ENCODE results near the gene EPHA10. TPM values are rescaled to one million over a fixed set of nuclear protein-coding genes. Genes with fewer than 3 reads are reported as not detected.

EPHA10 gene
- total RNA-seq, 6 donors from 2014 or later = 0.76 to 1.7 (median 0.92) TPM; not detected in 2

DNA sequence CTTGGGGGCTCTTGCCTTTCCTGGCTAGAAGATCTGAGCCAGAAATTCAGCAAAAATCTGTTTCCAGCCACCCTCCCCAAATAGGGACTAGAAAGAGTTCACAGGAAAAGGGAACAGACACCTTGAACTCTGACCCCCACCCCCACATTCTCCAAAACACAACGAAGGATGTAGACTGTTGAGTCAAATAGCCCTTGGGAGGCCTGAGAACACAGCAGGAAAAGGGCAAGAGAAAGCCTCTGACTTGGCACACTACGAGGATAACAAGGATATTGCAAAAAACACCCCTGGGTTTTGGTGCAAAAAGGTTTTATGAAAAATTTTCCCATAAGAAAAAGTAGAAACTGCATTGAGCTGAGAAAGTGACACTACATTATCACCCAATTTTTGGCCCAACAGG lies 45.0 kb upstream of the EPHA10 start:
- no peak for TF ChIP-seq POLR2A (IDR thresholded peaks at IDR 0.05)
- no peak for TF ChIP-seq POLR2AphosphoS5 (IDR thresholded peaks at IDR 0.05)
- TF ChIP-seq, protein P1, sequence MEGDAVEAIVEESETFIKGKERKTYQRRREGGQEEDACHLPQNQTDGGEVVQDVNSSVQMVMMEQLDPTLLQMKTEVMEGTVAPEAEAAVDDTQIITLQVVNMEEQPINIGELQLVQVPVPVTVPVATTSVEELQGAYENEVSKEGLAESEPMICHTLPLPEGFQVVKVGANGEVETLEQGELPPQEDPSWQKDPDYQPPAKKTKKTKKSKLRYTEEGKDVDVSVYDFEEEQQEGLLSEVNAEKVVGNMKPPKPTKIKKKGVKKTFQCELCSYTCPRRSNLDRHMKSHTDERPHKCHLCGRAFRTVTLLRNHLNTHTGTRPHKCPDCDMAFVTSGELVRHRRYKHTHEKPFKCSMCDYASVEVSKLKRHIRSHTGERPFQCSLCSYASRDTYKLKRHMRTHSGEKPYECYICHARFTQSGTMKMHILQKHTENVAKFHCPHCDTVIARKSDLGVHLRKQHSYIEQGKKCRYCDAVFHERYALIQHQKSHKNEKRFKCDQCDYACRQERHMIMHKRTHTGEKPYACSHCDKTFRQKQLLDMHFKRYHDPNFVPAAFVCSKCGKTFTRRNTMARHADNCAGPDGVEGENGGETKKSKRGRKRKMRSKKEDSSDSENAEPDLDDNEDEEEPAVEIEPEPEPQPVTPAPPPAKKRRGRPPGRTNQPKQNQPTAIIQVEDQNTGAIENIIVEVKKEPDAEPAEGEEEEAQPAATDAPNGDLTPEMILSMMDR (IDR thresholded peaks at IDR 0.05) = no peak
- no peak for TF ChIP-seq EP300 (IDR thresholded peaks at IDR 0.05)
- no peaks in the 10 kb centered on the region for H3K27me3 ChIP-seq
- peaks cover 14 to 35% (median 20%) of the 10 kb centered on the region in 4 donors for H3K36me3 ChIP-seq
- no peak overlapping the region for H3K4me3 ChIP-seq
- WGBS, 2 donors = 50 to 53% methylated on average over 2 of the region's 2 CpGs
- ATAC-seq (ENCODE audit: low FRiP score in 2 of 2) (no peak), DNase-seq (no peak)
- peak overlapping the region in 1 of 4 donors; percentile 92 for H3K27ac ChIP-seq
- no peaks in the 10 kb centered on the region for H3K9me3 ChIP-seq
- H3K4me1 ChIP-seq = peaks cover 22 to 42% (median 29%) of the 10 kb centered on the region in 4 donors

DNA sequence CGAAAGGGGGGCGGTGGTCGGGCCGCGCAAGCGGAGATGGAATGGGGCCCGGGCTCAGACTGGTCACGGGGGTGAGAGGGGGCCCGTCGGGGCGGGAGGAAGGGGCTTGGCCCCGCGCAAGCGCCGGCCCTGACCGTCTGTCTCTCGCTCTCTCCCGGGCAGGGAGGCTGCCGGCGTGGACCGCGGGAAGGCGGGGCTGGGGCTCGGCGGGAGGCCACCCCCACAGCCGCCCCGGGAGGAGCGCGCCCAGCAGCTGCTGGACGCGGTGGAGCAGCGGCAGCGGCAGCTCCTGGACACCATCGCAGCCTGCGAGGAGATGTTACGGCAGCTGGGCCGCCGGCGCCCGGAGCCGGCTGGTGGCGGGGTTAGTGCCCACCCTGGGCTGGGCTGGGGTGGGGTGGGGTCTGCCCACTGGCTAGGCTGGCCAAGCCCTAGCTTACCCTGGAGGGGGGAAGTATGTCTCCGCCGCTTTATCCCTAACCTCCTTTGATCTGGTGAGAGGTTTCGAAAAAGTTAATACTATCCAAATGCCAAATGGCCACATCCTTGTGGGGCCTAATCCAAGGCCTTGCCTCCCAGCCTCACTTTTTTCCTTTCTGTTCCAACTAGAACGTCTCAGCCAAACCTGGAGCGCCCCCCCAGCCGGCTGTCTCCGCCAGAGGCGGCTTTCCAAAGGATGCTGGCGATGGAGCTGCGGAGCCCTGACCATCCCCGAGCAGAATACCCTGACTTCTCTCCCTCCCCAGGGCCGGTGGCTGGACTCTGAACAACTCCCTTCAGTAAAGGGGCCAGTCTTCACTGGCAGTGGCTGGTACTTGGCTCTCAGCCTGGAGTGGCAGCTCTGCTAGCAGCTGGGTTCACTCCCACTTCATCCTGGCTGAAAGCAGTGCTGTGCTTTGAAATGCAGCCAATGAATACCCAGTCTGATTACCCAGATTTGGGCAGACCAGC lies 43.7 kb upstream of the EPHA10 start:
- peak overlapping the region; percentile 92 to 97 (median 94) for H3K27ac ChIP-seq
- no peaks in the 10 kb centered on the region for H3K9me3 ChIP-seq
- peak overlapping the region; percentile 84 to 91 (median 87) for H3K4me3 ChIP-seq
- WGBS, 2 donors = 2 to 3% methylated on average over 14 to 34 of the region's 54 CpGs
- H3K27me3 ChIP-seq = no peaks in the 10 kb centered on the region
- DNase-seq (peak; percentile 73 to 95), ATAC-seq (ENCODE audit: low FRiP score in 2 of 2) (peak; percentile 80 to 95)
- peaks cover 22 to 42% (median 29%) of the 10 kb centered on the region in 4 donors for H3K4me1 ChIP-seq
- peaks cover 23 to 35% (median 31%) of the 10 kb centered on the region in 4 donors for H3K36me3 ChIP-seq
- TF ChIP-seq EP300 (IDR thresholded peaks at IDR 0.05) = no peak
- TF ChIP-seq POLR2A (IDR thresholded peaks at IDR 0.05) = peak in 1 of 4 donors; percentile 16
- TF ChIP-seq, protein P1 (IDR thresholded peaks at IDR 0.05) = no peak
- TF ChIP-seq POLR2AphosphoS5 (IDR thresholded peaks at IDR 0.05) = no peak

DNA sequence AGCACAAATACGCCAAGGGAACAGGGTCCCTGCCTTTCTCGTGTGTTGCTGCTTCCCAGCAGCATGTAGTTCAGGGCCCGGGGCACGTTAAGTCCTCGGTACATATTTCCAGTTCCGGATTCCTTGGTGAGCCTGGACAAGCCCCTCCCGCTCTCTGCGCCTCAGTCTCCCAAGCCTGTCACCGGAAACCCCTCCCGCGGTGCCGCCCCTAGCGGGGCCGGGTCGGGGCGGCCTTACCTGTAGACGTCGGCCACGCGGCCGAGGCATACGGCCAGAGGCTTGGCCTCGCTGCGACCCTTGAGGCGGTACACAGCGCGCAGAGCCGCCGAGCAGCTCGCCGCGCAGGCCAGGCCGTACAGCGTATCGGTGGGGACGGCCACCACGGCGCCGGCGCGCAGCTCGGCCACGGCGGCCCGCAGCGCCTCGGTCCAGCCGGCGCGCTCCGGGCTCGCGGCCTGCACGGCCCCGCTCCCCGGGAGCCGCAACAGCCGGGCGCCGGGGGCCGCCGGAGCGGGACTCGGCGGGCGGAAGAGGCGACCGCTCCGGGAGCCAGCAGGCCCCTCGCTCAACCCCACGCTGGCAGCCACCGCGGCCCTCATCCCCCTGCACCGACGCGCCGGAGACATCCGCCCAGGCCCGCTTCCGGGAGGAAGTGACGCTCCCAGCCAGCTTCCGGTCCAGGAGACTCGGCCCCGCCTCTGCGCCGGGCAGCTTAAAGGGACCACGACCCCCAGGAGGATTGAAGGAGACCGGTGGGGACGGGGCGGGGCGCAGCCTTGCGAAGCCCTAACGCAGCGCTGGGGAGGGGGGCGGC lies 42.8 kb upstream of the EPHA10 start, which contains the start of the genes C1orf122 and YRDC:
Gene C1orf122 (plus strand): TSS at position 236 of the 814 bp plus-strand sequence. CDS start 615 bp downstream, outside the sequence.
Gene YRDC (minus strand): TSS at position 654 of the 814 bp plus-strand sequence. CDS start 28 bp downstream, at position 626.
- Histone ChIP-seq H3K36me3 (peaks cover 32 to 42% (median 40%) of the 10 kb centered on the region in 4 donors), H3K4me3 (peak within 1 kb of the TSS; percentile 84 to 91 (median 87)), H3K9me3 (no peaks in the 10 kb centered on the region), H3K27me3 (no peaks in the 10 kb centered on the region), H3K4me1 (peaks cover 22 to 42% (median 29%) of the 10 kb centered on the region in 4 donors), H3K27ac (peak within 1 kb of the TSS; percentile 92 to 97 (median 94))
- peak; percentile 94 to 98 for DNase-seq
- peak; percentile 95 to 96 for ATAC-seq (ENCODE audit: low FRiP score in 2 of 2)
- TF ChIP-seq EP300 (IDR thresholded peaks at IDR 0.05) (peak in 1 of 4 donors; percentile 4), POLR2A (IDR thresholded peaks at IDR 0.05) (peak in 2 of 4 donors; percentile 77 to 91), POLR2AphosphoS5 (IDR thresholded peaks at IDR 0.05) (peak; percentile 93 to 95)
- TF ChIP-seq, protein P1 (IDR thresholded peaks at IDR 0.05) = peak in 2 of 6 experiments; percentile 15 to 18
- WGBS, 2 donors = 1 to 2% methylated on average over 24 to 32 of the region's 95 CpGs

DNA sequence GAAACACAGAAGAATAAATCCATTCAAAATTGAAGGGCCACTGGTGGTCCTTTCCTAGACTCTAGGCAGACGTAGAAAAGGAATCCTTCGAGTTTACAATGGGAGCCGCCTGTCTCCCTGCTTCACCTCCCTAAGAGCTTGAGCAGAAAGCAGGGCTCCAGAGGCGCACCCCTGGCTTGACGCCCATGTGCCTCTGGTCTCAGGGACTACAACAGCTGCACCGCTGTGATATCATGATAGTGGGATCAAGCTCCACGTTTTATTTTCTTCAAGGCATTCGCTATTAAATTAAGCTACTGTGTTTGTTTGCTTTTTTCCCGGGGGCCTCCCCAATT lies 42.3 kb upstream of the EPHA10 start:
- Histone ChIP-seq H3K4me3 (peak overlapping the region; percentile 84 to 91 (median 87)), H3K4me1 (peaks cover 22 to 42% (median 29%) of the 10 kb centered on the region in 4 donors), H3K27me3 (no peaks in the 10 kb centered on the region), H3K27ac (peak overlapping the region; percentile 92 to 97 (median 94)), H3K36me3 (peaks cover 32 to 47% (median 45%) of the 10 kb centered on the region in 4 donors), H3K9me3 (no peaks in the 10 kb centered on the region)
- TF ChIP-seq POLR2AphosphoS5 (IDR thresholded peaks at IDR 0.05) = no peak
- TF ChIP-seq POLR2A (IDR thresholded peaks at IDR 0.05) = no peak
- no peak for TF ChIP-seq EP300 (IDR thresholded peaks at IDR 0.05)
- TF ChIP-seq, protein P1 (IDR thresholded peaks at IDR 0.05) = no peak
- 11 to 18% methylated on average over 7 to 9 of the region's 9 CpGs for WGBS, 2 donors
- ATAC-seq (ENCODE audit: low FRiP score in 2 of 2) (no peak), DNase-seq (no peak)
